Keratinocyte (primary cell): ENCODE measurements around the gene AGPAT3. TPM values are rescaled to one million over a fixed set of nuclear protein-coding genes. Genes with fewer than 3 reads are reported as not detected.

Experiments
- DNase-seq: peaks from one replicate; pipeline ENCODE4 v3.0.0-alpha.2; 2011; ENCODE audit warnings: low read depth, missing footprints, low spot score
- FAIRE-seq: peaks from 2 replicates; lab custom pipeline; 2011; peaks lifted over from hg19 to GRCh38; lab: Jason Lieb, UNC
- H2AFZ ChIP-seq: 2 replicates; pipeline ENCODE4 v1.6.0; 2012; ENCODE audit warnings: low read length, control low read depth, inconsistent platforms; ENCODE audit not compliant: control insufficient read depth
- H3K27ac ChIP-seq: 2 replicates; pipeline ENCODE4 v1.5.1; 2011; ENCODE audit warnings: low read length; ENCODE audit not compliant: control insufficient read depth, insufficient read depth
- H3K27me3 ChIP-seq: 3 replicates; pipeline ENCODE4 v1.6.0; 2011; ENCODE audit warnings: low read length; ENCODE audit not compliant: control insufficient read depth, insufficient read depth; ENCODE audit errors: extremely low read depth
- H3K36me3 ChIP-seq, 2 experiments: 2 replicates in 1 of 2; 3 replicates in 1 of 2; pipeline ENCODE4 v1.5.1; 2011; ENCODE audit warnings: low read length in 2 of 2, mild to moderate bottlenecking in 1 of 2; ENCODE audit not compliant: control insufficient read depth in 2 of 2, insufficient read depth in 2 of 2; ENCODE audit errors: extremely low read depth in 1 of 2
- H3K4me1 ChIP-seq: 3 replicates; pipeline ENCODE4 v1.5.1; 2011; ENCODE audit warnings: low read length; ENCODE audit not compliant: control insufficient read depth, insufficient read depth; ENCODE audit errors: extremely low read depth
- H3K4me2 ChIP-seq: 3 replicates; pipeline ENCODE4 v1.6.0; 2011; ENCODE audit warnings: low read depth, low read length; ENCODE audit not compliant: control insufficient read depth, insufficient read depth; ENCODE audit errors: extremely low read depth
- H3K4me3 ChIP-seq, 3 experiments: fragments of 200-600 bp in 1 of 3; sonication (generic) in 1 of 3; 2 replicates in 2 of 3; 3 replicates in 1 of 3; pipeline ENCODE4 v1.5.1; 2011 to 2016; ENCODE audit warnings: low read length in 3 of 3, mild to moderate bottlenecking in 3 of 3, control low read depth in 2 of 3, inconsistent platforms in 1 of 3, low read depth in 1 of 3, mixed read lengths in 1 of 3, mixed run types in 1 of 3, moderate library complexity in 1 of 3; ENCODE audit not compliant: control insufficient read depth in 2 of 3, insufficient read depth in 2 of 3; ENCODE audit errors: extremely low read depth in 1 of 3
- H3K79me2 ChIP-seq: 2 replicates; pipeline ENCODE4 v1.6.0; 2012; ENCODE audit warnings: low read length; ENCODE audit not compliant: control insufficient read depth, insufficient read depth
- H3K9ac ChIP-seq: 3 replicates; pipeline ENCODE4 v1.6.0; 2011; ENCODE audit warnings: low read length; ENCODE audit not compliant: control insufficient read depth, insufficient read depth; ENCODE audit errors: extremely low read depth
- H3K9me1 ChIP-seq: 3 replicates; pipeline ENCODE4 v1.6.0; 2011; ENCODE audit warnings: low read length; ENCODE audit not compliant: control insufficient read depth, insufficient read depth; ENCODE audit errors: extremely low read depth
- H3K9me3 ChIP-seq: 2 replicates; pipeline ENCODE4 v1.5.1; 2012; ENCODE audit warnings: low read depth, low read length; ENCODE audit not compliant: control insufficient read depth
- H4K20me1 ChIP-seq: 3 replicates; pipeline ENCODE4 v1.6.0; 2011; ENCODE audit warnings: low read length; ENCODE audit not compliant: control insufficient read depth, insufficient read depth; ENCODE audit errors: extremely low read depth
- EZH2 ChIP-seq: IDR thresholded peaks from one replicate; pipeline ENCODE4 v1.6.1; 2012; ENCODE audit warnings: inconsistent platforms, mild to moderate bottlenecking, low read length, moderate library complexity
- dilution Hi-C: fragments of 300-500 bp; cut with MboI; formaldehyde crosslinking; loops from one replicate; pipeline ENCODE4 v1.7.0; 2020; ENCODE audit warnings: low sequenced_read_pairs; ENCODE audit not compliant: extremely low pct_ligation_motif_present
- polyA plus RNA-seq, 5 experiments: library from polyadenylated mRNA; depleted of rRNA in 3 of 5; stranded (reverse) in 3 of 5; stranded (forward) in 1 of 5; unstranded in 1 of 5; fragments of >200 nt; gene quantifications; 1 replicate in 1 of 5; 2 replicates in 3 of 5; 3 replicates in 1 of 5; pipeline versions ENCODE4 v1.2.1 to v1.2.3, GENCODE V29; 2011 to 2012; ENCODE audit warnings: missing spikeins in 2 of 5, low read depth in 1 of 5, low replicate concordance in 1 of 5
- TF ChIP-seq, protein P1 (sequence below), 3 experiments: IDR thresholded peaks in 1 of 3; conservative IDR thresholded peaks in 1 of 3; optimal IDR thresholded peaks in 1 of 3; 2 replicates in 2 of 3; 3 replicates in 1 of 3; pipeline versions ENCODE3 to v1.5.1; 2011; ENCODE audit warnings: low read length in 3 of 3, mild to moderate bottlenecking in 3 of 3, moderate library complexity in 2 of 3, control low read depth in 1 of 3, inconsistent platforms in 1 of 3; ENCODE audit not compliant: insufficient read depth in 2 of 3; ENCODE audit errors: extremely low read depth in 1 of 3

Gene AGPAT3
- polyA plus RNA-seq, 1 donor (not counting 4 experiments of a cell fraction or from before 2014, with no cell fraction given), result 21.7 TPM

DNA sequence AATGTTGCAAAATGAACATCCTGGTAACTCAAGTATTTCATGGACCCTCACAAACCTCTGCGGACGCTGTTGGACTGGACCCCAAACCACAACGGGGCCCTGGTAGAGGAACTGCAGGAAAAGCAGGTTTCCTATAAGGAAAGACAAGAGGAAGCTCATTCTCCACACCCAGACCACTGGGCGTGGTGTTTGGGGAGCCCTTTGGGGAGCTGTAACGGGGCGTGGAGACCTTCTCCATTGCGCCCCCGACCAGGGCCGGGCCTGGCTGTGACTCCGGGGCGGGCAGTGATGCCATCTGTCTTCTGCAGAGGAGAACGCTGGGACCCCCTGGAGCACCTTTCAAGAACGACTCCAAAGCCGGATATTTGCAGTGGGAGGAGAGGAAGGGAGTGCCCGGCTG is 30.0 kb upstream of the AGPAT3 start:
- Histone ChIP-seq H3K9me3 (no peaks in the 10 kb centered on the region), H3K4me3 (no peak overlapping the region), H4K20me1 (no peaks in the 10 kb centered on the region), H2AFZ (no peak overlapping the region), H3K9me1 (no peaks in the 10 kb centered on the region), H3K79me2 (no peaks in the 10 kb centered on the region), H3K36me3 (no peaks in the 10 kb centered on the region), H3K27me3 (peaks cover 18% of the 10 kb centered on the region), H3K27ac (no peak overlapping the region), H3K4me2 (no peak overlapping the region), H3K4me1 (no peaks in the 10 kb centered on the region), H3K9ac (no peak overlapping the region)
- FAIRE-seq (no peak), DNase-seq (no peak)
- no peak for TF ChIP-seq EZH2
- TF ChIP-seq, protein P1, sequence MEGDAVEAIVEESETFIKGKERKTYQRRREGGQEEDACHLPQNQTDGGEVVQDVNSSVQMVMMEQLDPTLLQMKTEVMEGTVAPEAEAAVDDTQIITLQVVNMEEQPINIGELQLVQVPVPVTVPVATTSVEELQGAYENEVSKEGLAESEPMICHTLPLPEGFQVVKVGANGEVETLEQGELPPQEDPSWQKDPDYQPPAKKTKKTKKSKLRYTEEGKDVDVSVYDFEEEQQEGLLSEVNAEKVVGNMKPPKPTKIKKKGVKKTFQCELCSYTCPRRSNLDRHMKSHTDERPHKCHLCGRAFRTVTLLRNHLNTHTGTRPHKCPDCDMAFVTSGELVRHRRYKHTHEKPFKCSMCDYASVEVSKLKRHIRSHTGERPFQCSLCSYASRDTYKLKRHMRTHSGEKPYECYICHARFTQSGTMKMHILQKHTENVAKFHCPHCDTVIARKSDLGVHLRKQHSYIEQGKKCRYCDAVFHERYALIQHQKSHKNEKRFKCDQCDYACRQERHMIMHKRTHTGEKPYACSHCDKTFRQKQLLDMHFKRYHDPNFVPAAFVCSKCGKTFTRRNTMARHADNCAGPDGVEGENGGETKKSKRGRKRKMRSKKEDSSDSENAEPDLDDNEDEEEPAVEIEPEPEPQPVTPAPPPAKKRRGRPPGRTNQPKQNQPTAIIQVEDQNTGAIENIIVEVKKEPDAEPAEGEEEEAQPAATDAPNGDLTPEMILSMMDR (optimal IDR thresholded peaks at IDR 0.05 in 1 of 3, IDR thresholded peaks at IDR 0.05 in 1 of 3, conservative IDR thresholded peaks at IDR 0.05 in 1 of 3; ENCODE audit: extremely low read depth in 1 of 3, insufficient read depth in 2 of 3, low read length in 3 of 3), result no peak
- dilution Hi-C loops, result no loop called here

GRCh38 chr21:43835861-43836260 is 29.2 kb upstream of the AGPAT3 start:
- no peak overlapping the region for H3K4me3 ChIP-seq
- no peaks in the 10 kb centered on the region for H4K20me1 ChIP-seq
- H3K27me3 ChIP-seq, result peaks cover 18% of the 10 kb centered on the region
- TF ChIP-seq, protein P1 (optimal IDR thresholded peaks at IDR 0.05 in 1 of 3, IDR thresholded peaks at IDR 0.05 in 1 of 3, conservative IDR thresholded peaks at IDR 0.05 in 1 of 3; ENCODE audit: extremely low read depth in 1 of 3, insufficient read depth in 2 of 3, low read length in 3 of 3), result no peak
- no peak for TF ChIP-seq EZH2
- no peak overlapping the region for H3K9ac ChIP-seq
- no peaks in the 10 kb centered on the region for H3K36me3 ChIP-seq
- no peak for FAIRE-seq
- DNase-seq, result no peak
- H2AFZ ChIP-seq, result no peak overlapping the region
- no peaks in the 10 kb centered on the region for H3K9me1 ChIP-seq
- no peaks in the 10 kb centered on the region for H3K9me3 ChIP-seq
- dilution Hi-C loops, result no loop called here
- no peak overlapping the region for H3K27ac ChIP-seq
- no peaks in the 10 kb centered on the region for H3K4me1 ChIP-seq
- H3K4me2 ChIP-seq, result no peak overlapping the region
- no peaks in the 10 kb centered on the region for H3K79me2 ChIP-seq
